A673 (cell line): ENCODE results near the gene PBX1. TPM values are rescaled to one million over a fixed set of nuclear protein-coding genes. Genes with fewer than 3 reads are reported as not detected.

Experiments used
- BruUV-seq: library from RNA; stranded (reverse); fragments of 400-500 nt; replicated peaks from 2 replicates; lab custom pipeline; 2021; lab: Mats Ljungman, UMichigan
- CTCF ChIA-PET: fragments of 300-600 bp; sonication (Branson Sonifier 250); formaldehyde crosslinking; loops from one replicate; lab custom pipeline; 2022; ENCODE audit warnings: antibody characterized with exemption; lab: Charles Lee
- POLR2A ChIA-PET: fragments of 300-600 bp; sonication (Branson Sonifier 250); formaldehyde crosslinking; loops from one replicate; lab custom pipeline; 2022; ENCODE audit warnings: antibody characterized with exemption; ENCODE audit not compliant: low non-redundant PET; lab: Charles Lee
- DNase-seq: peaks from one replicate; pipeline ENCODE4 v3.0.0-alpha.2; 2015; ENCODE audit warnings: low spot score
- H3K27ac ChIP-seq: fragments of 200-600 bp; sonication (generic); 2 replicates; pipeline ENCODE4 v1.5.1; 2016; ENCODE audit warnings: mixed run types, low read depth, mild to moderate bottlenecking, mixed read lengths, antibody characterized with exemption, low read length; ENCODE audit not compliant: poor library complexity, severe bottlenecking
- H3K27me3 ChIP-seq: fragments of 200-600 bp; sonication (generic); replicated peaks from 2 replicates; pipeline ENCODE4 v1.6.1; 2017; ENCODE audit warnings: mixed run types, low read depth, mild to moderate bottlenecking, mixed read lengths, antibody characterized with exemption, low read length; ENCODE audit not compliant: insufficient read depth, poor library complexity
- H3K36me3 ChIP-seq: fragments of 200-600 bp; sonication (generic); 2 replicates; pipeline ENCODE4 v1.6.1; 2016; ENCODE audit warnings: mixed run types, mild to moderate bottlenecking, mixed read lengths, antibody characterized with exemption, low read length; ENCODE audit not compliant: insufficient read depth, poor library complexity, severe bottlenecking
- H3K4me1 ChIP-seq: fragments of 200-600 bp; sonication (generic); 2 replicates; pipeline ENCODE4 v1.6.1; 2017; ENCODE audit warnings: mixed run types, mild to moderate bottlenecking, mixed read lengths, antibody characterized with exemption, low read length; ENCODE audit not compliant: insufficient read depth, poor library complexity, severe bottlenecking
- H3K4me3 ChIP-seq: fragments of 200-600 bp; sonication (generic); 2 replicates; pipeline ENCODE4 v1.5.1; 2016; ENCODE audit warnings: low read depth, mixed run types, mild to moderate bottlenecking, mixed read lengths, low read length; ENCODE audit not compliant: poor library complexity, severe bottlenecking
- H3K9me3 ChIP-seq: fragments of 200-600 bp; sonication (generic); 2 replicates; pipeline ENCODE4 v1.6.1; 2016; ENCODE audit warnings: mixed run types, low read depth, mild to moderate bottlenecking, mixed read lengths, antibody characterized with exemption, low read length; ENCODE audit not compliant: poor library complexity, severe bottlenecking
- EZH2 ChIP-seq: fragments of 200-600 bp; sonication (generic); IDR thresholded peaks from 2 replicates; pipeline ENCODE4 v1.6.1; 2017; ENCODE audit warnings: borderline replicate concordance, low read depth, mild to moderate bottlenecking, mixed read lengths, antibody characterized with exemption, low read length; ENCODE audit not compliant: poor library complexity, severe bottlenecking
- intact Hi-C: fragments of 100-400 bp; cut with micrococcal nuclease; formaldehyde crosslinking; loops from one replicate; pipeline ENCODE4 v1.10.0; 2022; ENCODE audit not compliant: unreplicated experiment
- total RNA-seq: library from RNA; stranded (reverse); gene quantifications from 2 replicates; pipeline ENCODE4 v1.2.3, GENCODE V29; 2021
- TF ChIP-seq, protein P1 (sequence below): fragments of 300-800, 200-600 bp; sonication (generic); conservative IDR thresholded peaks from 2 replicates; pipeline ENCODE4 v1.5.1; 2017; ENCODE audit warnings: low read depth, mild to moderate bottlenecking, antibody characterized with exemption, low read length, moderate library complexity, mixed read lengths

PBX1 gene
- total RNA-seq, 1 experiment from 2014 or later, result 51.5 TPM

GRCh38 chr1:164733734-164734133 is 174.8 kb downstream of the PBX1 start:
- BruUV-seq, result no TSS peak
- peaks cover 8% of the 10 kb centered on the region for H3K4me1 ChIP-seq
- intact Hi-C loops, result no loop called here
- no peaks in the 10 kb centered on the region for H3K9me3 ChIP-seq
- DNase-seq, result no peak
- TF ChIP-seq, protein P1, sequence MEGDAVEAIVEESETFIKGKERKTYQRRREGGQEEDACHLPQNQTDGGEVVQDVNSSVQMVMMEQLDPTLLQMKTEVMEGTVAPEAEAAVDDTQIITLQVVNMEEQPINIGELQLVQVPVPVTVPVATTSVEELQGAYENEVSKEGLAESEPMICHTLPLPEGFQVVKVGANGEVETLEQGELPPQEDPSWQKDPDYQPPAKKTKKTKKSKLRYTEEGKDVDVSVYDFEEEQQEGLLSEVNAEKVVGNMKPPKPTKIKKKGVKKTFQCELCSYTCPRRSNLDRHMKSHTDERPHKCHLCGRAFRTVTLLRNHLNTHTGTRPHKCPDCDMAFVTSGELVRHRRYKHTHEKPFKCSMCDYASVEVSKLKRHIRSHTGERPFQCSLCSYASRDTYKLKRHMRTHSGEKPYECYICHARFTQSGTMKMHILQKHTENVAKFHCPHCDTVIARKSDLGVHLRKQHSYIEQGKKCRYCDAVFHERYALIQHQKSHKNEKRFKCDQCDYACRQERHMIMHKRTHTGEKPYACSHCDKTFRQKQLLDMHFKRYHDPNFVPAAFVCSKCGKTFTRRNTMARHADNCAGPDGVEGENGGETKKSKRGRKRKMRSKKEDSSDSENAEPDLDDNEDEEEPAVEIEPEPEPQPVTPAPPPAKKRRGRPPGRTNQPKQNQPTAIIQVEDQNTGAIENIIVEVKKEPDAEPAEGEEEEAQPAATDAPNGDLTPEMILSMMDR, result no peak
- no peak for TF ChIP-seq EZH2
- H3K27ac ChIP-seq, result no peak overlapping the region
- H3K4me3 ChIP-seq, result no peak overlapping the region
- ChIA-PET CTCF (no interaction called here), POLR2A (no interaction called here)
- no peaks in the 10 kb centered on the region for H3K27me3 ChIP-seq
- H3K36me3 ChIP-seq, result no peaks in the 10 kb centered on the region

DNA sequence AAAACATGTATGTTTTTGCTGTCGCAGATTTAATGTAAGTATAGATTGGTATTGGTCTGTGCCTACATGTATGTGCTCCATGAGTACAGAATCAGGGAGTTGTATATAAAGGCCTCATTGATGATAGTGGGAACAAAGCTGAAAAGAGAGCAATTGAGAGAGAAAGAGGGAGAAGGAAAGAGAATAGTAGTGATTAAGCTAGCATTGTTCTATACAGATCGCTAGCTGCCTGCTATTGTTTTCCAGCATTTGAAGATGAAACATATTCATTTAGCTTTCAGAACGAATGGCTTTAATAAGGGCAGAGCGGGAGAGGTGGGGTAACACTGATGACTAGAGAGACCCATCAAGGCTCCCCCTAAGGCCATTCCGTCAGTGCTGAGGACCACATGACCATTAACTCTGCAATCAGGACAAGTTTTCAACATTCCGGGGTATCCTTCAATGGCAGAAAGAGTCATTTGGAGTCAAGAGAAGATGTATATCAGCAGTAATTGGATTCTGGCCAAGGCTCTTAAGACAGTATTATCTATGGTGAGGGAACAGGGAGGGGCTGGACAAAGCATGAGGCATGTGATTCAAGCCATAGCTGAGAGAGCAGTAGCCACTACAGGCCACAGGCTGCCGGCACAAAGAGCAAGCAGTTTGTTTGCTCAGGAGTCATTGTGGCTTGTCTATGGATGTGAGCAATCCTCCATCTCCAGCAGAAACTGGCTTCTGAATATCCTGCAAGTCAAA is 176.5 kb downstream of the PBX1 start:
- Histone ChIP-seq H3K27me3 (no peaks in the 10 kb centered on the region), H3K27ac (no peak overlapping the region), H3K4me1 (no peaks in the 10 kb centered on the region), H3K9me3 (no peaks in the 10 kb centered on the region), H3K4me3 (no peak overlapping the region), H3K36me3 (no peaks in the 10 kb centered on the region)
- no peak for TF ChIP-seq EZH2
- TF ChIP-seq, protein P1, result no peak
- ChIA-PET CTCF (no interaction called here), POLR2A (no interaction called here)
- DNase-seq, result no peak
- intact Hi-C loops, result no loop called here
- no TSS peak for BruUV-seq

GRCh38 chr1:164736137-164736536 is 177.2 kb downstream of the PBX1 start:
- no peaks in the 10 kb centered on the region for H3K4me1 ChIP-seq
- intact Hi-C loops, result no loop called here
- POLR2A ChIA-PET, result no interaction called here
- H3K27ac ChIP-seq, result no peak overlapping the region
- H3K4me3 ChIP-seq, result no peak overlapping the region
- H3K36me3 ChIP-seq, result no peaks in the 10 kb centered on the region
- TF ChIP-seq EZH2, result no peak
- TF ChIP-seq, protein P1, result no peak
- BruUV-seq, result no TSS peak
- CTCF ChIA-PET, result no interaction called here
- no peak for DNase-seq
- no peaks in the 10 kb centered on the region for H3K9me3 ChIP-seq
- H3K27me3 ChIP-seq, result no peaks in the 10 kb centered on the region
